OCI-LY7 (cell line): ENCODE measurements around the gene FAM120B. TPM values are rescaled to one million over a fixed set of nuclear protein-coding genes. Genes with fewer than 3 reads are reported as not detected.

Experiments
- BruUV-seq: library from RNA; stranded (reverse); fragments of 400-500 nt; replicated peaks from 2 replicates; lab custom pipeline; 2021; lab: Mats Ljungman, UMichigan
- CTCF ChIA-PET: fragments of 300-600 bp; sonication (Branson Sonifier 250); formaldehyde crosslinking; loops from one replicate; lab custom pipeline; 2022; ENCODE audit warnings: antibody characterized with exemption; ENCODE audit not compliant: unreplicated experiment; lab: Charles Lee
- POLR2A ChIA-PET: fragments of 300-600 bp; sonication (Branson Sonifier 250); formaldehyde crosslinking; loops from one replicate; lab custom pipeline; 2022; ENCODE audit warnings: antibody characterized with exemption; lab: Charles Lee
- DNase-seq: peaks from one replicate; pipeline ENCODE4 v3.0.0-alpha.2; 2015; ENCODE audit warnings: low spot score
- H2AFZ ChIP-seq: fragments of 200-600 bp; sonication (generic), shearing (Covaris generic); 2 replicates; pipeline ENCODE4 v1.6.1; 2014; ENCODE audit warnings: mild to moderate bottlenecking, antibody characterized with exemption, low read length, moderate library complexity
- H3K27ac ChIP-seq: fragments of 200-600 bp; sonication (generic); 2 replicates; pipeline ENCODE4 v1.5.1; 2014; ENCODE audit warnings: mixed run types, low read depth, mild to moderate bottlenecking, moderate library complexity, low read length, inconsistent platforms; ENCODE audit not compliant: poor library complexity, severe bottlenecking
- H3K36me3 ChIP-seq: fragments of 200-600 bp; sonication (generic); 2 replicates; pipeline ENCODE4 v1.6.1; 2014; ENCODE audit warnings: mild to moderate bottlenecking, antibody characterized with exemption, low read length, moderate library complexity, mixed read lengths; ENCODE audit not compliant: insufficient read depth
- H3K4me1 ChIP-seq: fragments of 200-600 bp; sonication (generic); 2 replicates; pipeline ENCODE4 v1.5.1; 2014; ENCODE audit warnings: mild to moderate bottlenecking, low read length; ENCODE audit not compliant: insufficient read depth, poor library complexity, severe bottlenecking
- H3K4me2 ChIP-seq: fragments of 200-600 bp; sonication (generic); 2 replicates; pipeline ENCODE4 v1.6.1; 2014; ENCODE audit warnings: mild to moderate bottlenecking, low read length
- H3K4me3 ChIP-seq: fragments of 200-600 bp; sonication (generic); 2 replicates; pipeline ENCODE4 v1.5.1; 2014; ENCODE audit warnings: mild to moderate bottlenecking, low read depth, low read length; ENCODE audit not compliant: poor library complexity, severe bottlenecking
- H3K79me2 ChIP-seq: fragments of 200-600 bp; sonication (generic); 2 replicates; pipeline ENCODE4 v1.6.1; 2016; ENCODE audit warnings: low read depth, mild to moderate bottlenecking, low read length, moderate library complexity, mixed read lengths; ENCODE audit not compliant: insufficient read depth
- H3K9me2 ChIP-seq: fragments of 200-600 bp; sonication (generic); 2 replicates; pipeline ENCODE4 v1.6.1; 2016; ENCODE audit warnings: mild to moderate bottlenecking, low read length, mixed read lengths; ENCODE audit not compliant: insufficient read depth
- H3K9me3 ChIP-seq: fragments of 200-600 bp; sonication (generic); 2 replicates; pipeline ENCODE4 v1.6.1; 2014; ENCODE audit warnings: mild to moderate bottlenecking, mixed run types, low read length, mixed read lengths
- H4K20me1 ChIP-seq: fragments of 200-600 bp; sonication (generic); 2 replicates; pipeline ENCODE4 v1.6.1; 2014; ENCODE audit warnings: mild to moderate bottlenecking, antibody characterized with exemption, low read length, moderate library complexity, mixed read lengths; ENCODE audit not compliant: insufficient read depth
- EZH2phosphoT487 ChIP-seq: fragments of 200-600 bp; sonication (generic); IDR thresholded peaks from 2 replicates; pipeline ENCODE4 v1.6.1; 2018; ENCODE audit warnings: low read depth, borderline replicate concordance, mild to moderate bottlenecking, mixed run types, antibody characterized with exemption, low read length, moderate library complexity, mixed read lengths
- intact Hi-C: fragments of 100-400 bp; cut with micrococcal nuclease; formaldehyde crosslinking; loops from one replicate; pipeline ENCODE4 v1.10.0; 2022; ENCODE audit not compliant: unreplicated experiment
- total RNA-seq, 2 experiments: library from RNA; depleted of rRNA in 1 of 2; stranded (reverse); fragments of >200 nt in 1 of 2; shearing (Covaris generic) in 1 of 2; gene quantifications; 2 replicates each; pipeline ENCODE4 v1.2.3, GENCODE V29; 2014 to 2022
- TF ChIP-seq, protein P1 (sequence below): fragments of 200-600 bp; sonication (generic); conservative IDR thresholded peaks from 2 replicates; pipeline ENCODE4 v1.5.1; 2014; ENCODE audit warnings: mild to moderate bottlenecking, antibody characterized with exemption, low read length, moderate library complexity, mixed read lengths

Gene FAM120B
- total RNA-seq, 2 experiments from 2014 or later = 12.8 to 32.9 TPM

DNA sequence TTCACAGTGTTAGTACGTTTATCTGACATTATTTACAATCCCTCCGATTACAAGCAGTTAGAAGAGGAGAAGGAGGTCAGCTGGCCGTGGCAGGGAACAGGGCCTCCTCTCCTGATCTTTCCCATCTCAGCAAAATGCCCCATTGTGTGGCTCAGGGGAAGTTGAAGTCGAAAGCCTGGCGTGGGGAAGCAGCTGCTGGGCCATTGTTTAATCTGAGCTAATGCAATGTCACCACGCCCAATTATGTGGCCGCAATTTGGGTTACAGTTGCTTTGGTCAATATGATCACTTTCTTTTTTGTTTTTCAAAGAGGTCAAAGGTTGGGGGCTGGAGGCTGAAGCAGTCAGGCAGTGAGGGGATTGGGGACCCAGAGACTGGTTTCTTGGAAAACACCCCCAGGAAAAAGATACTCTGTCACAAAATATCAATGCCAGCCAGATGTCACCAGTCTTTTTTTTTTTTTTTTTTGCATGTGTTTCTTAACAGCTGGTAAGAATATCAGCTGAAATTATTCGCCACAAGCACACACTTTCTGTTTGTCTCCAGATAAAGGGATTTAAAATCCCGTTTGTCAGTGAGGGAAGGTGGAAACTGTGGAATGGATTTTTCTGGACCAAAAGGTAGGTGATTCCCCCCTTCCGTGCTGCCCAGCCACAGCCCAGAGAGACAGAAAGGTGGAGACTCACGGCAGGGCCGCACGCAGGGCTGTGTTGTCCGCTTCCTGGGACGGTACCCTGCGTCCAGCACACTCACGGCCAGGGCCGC, 40.3 kb upstream of the FAM120B start:
- intact Hi-C loops = no loop called here
- H3K9me2 ChIP-seq = no peaks in the 10 kb centered on the region
- H3K9me3 ChIP-seq = no peaks in the 10 kb centered on the region
- no peak overlapping the region for H2AFZ ChIP-seq
- no peak overlapping the region for H3K27ac ChIP-seq
- H3K4me2 ChIP-seq = no peak overlapping the region
- no peaks in the 10 kb centered on the region for H3K36me3 ChIP-seq
- CTCF ChIA-PET = no interaction called here
- no peaks in the 10 kb centered on the region for H3K4me1 ChIP-seq
- no peaks in the 10 kb centered on the region for H3K79me2 ChIP-seq
- DNase-seq = no peak
- no TSS peak for BruUV-seq
- TF ChIP-seq EZH2phosphoT487 = no peak
- TF ChIP-seq, protein P1, sequence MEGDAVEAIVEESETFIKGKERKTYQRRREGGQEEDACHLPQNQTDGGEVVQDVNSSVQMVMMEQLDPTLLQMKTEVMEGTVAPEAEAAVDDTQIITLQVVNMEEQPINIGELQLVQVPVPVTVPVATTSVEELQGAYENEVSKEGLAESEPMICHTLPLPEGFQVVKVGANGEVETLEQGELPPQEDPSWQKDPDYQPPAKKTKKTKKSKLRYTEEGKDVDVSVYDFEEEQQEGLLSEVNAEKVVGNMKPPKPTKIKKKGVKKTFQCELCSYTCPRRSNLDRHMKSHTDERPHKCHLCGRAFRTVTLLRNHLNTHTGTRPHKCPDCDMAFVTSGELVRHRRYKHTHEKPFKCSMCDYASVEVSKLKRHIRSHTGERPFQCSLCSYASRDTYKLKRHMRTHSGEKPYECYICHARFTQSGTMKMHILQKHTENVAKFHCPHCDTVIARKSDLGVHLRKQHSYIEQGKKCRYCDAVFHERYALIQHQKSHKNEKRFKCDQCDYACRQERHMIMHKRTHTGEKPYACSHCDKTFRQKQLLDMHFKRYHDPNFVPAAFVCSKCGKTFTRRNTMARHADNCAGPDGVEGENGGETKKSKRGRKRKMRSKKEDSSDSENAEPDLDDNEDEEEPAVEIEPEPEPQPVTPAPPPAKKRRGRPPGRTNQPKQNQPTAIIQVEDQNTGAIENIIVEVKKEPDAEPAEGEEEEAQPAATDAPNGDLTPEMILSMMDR = no peak
- POLR2A ChIA-PET = no interaction called here
- no peaks in the 10 kb centered on the region for H4K20me1 ChIP-seq
- H3K4me3 ChIP-seq = no peak overlapping the region

DNA sequence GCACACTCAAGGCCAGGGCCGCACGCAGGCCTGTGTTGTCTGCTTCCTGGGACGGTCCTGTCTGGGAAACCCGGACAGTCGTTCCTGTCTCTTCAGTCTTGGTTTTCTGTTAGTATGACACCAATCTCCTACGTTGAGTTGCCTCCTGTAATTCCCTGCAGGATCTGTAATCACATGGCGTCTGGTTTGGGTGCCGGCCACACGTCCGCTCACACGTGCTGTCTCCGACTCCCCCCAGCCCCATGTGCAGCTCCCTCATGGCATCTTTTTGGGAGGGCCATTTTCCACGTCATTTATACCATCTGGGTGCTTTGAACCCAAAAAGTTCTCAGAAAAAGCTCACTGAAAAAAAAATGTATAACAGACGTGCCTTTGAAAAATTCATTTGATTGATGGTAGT, 38.9 kb upstream of the FAM120B start:
- no peak overlapping the region for H3K4me2 ChIP-seq
- no peak overlapping the region for H2AFZ ChIP-seq
- H3K27ac ChIP-seq = no peak overlapping the region
- no peaks in the 10 kb centered on the region for H3K9me2 ChIP-seq
- no peaks in the 10 kb centered on the region for H3K79me2 ChIP-seq
- H3K36me3 ChIP-seq = no peaks in the 10 kb centered on the region
- CTCF ChIA-PET = no interaction called here
- H3K4me1 ChIP-seq = no peaks in the 10 kb centered on the region
- H4K20me1 ChIP-seq = no peaks in the 10 kb centered on the region
- TF ChIP-seq, protein P1 = no peak
- no peak for TF ChIP-seq EZH2phosphoT487
- no peak for DNase-seq
- POLR2A ChIA-PET = no interaction called here
- no TSS peak for BruUV-seq
- no peaks in the 10 kb centered on the region for H3K9me3 ChIP-seq
- intact Hi-C loops = no loop called here
- no peak overlapping the region for H3K4me3 ChIP-seq
